Neural progenitor cell (in vitro differentiated cells): ENCODE measurements around the gene CNGA1. TPM values are rescaled to one million over a fixed set of nuclear protein-coding genes. Genes with fewer than 3 reads are reported as not detected.

Experiments
- DNase-seq: peaks from one replicate; pipeline ENCODE4 v3.0.0-alpha.2; 2016; ENCODE audit warnings: low spot score
- H2AFZ ChIP-seq: fragments of 200-600 bp; sonication (generic); replicated peaks from 2 replicates; pipeline ENCODE4 v1.6.1; 2016; ENCODE audit warnings: antibody characterized with exemption
- H3F3A ChIP-seq: fragments of 200-600 bp; sonication (generic); 2 replicates; pipeline ENCODE4 v1.6.1; 2016; ENCODE audit warnings: antibody characterized with exemption, low read depth
- H3K27ac ChIP-seq: fragments of 200-600 bp; sonication (generic); 2 replicates; pipeline ENCODE4 v1.5.1; 2016; ENCODE audit warnings: mild to moderate bottlenecking
- H3K27me3 ChIP-seq: fragments of 200-600 bp; sonication (generic); 2 replicates; pipeline ENCODE4 v1.6.1; 2016; ENCODE audit warnings: mild to moderate bottlenecking, moderate library complexity
- H3K36me3 ChIP-seq: fragments of 200-600 bp; sonication (generic); 2 replicates; pipeline ENCODE4 v1.5.1; 2016
- H3K4me1 ChIP-seq: fragments of 200-600 bp; sonication (generic); 2 replicates; pipeline ENCODE4 v1.6.1; 2016; ENCODE audit warnings: mixed run types
- H3K4me2 ChIP-seq: fragments of 200-600 bp; sonication (generic); 2 replicates; pipeline ENCODE4 v1.6.1; 2016
- H3K4me3 ChIP-seq: fragments of 200-600 bp; sonication (generic); 2 replicates; pipeline ENCODE4 v1.5.1; 2016
- H3K79me2 ChIP-seq: fragments of 200-600 bp; sonication (generic); 2 replicates; pipeline ENCODE4 v1.6.1; 2016; ENCODE audit warnings: low read depth
- H3K9ac ChIP-seq: fragments of 200-600 bp; sonication (generic); 2 replicates; pipeline ENCODE4 v1.6.1; 2016
- H3K9me3 ChIP-seq: fragments of 200-600 bp; sonication (generic); 2 replicates; pipeline ENCODE4 v1.5.1; 2016; ENCODE audit warnings: low read depth
- H4K20me1 ChIP-seq: fragments of 200-600 bp; sonication (generic); 2 replicates; pipeline ENCODE4 v1.6.1; 2016; ENCODE audit warnings: low read depth
- H3K27ac Mint-ChIP-seq: 3 replicates; pipeline ENCODE4 v1.8.0; 2021; ENCODE audit warnings: mixed read lengths
- H3K27me3 Mint-ChIP-seq: 2 replicates; pipeline ENCODE4 v1.8.0; 2022; ENCODE audit warnings: low read depth, mild to moderate bottlenecking, inconsistent platforms, moderate library complexity, mixed read lengths; ENCODE audit not compliant: insufficient read depth
- H3K36me3 Mint-ChIP-seq: 3 replicates; pipeline ENCODE4 v1.8.0; 2021; ENCODE audit warnings: mixed read lengths
- H3K4me1 Mint-ChIP-seq: 3 replicates; pipeline ENCODE4 v1.8.0; 2021; ENCODE audit warnings: mixed read lengths
- H3K4me3 Mint-ChIP-seq: 3 replicates; pipeline ENCODE4 v1.8.0; 2021; ENCODE audit warnings: mild to moderate bottlenecking, moderate library complexity, mixed read lengths
- H3K9me3 Mint-ChIP-seq: 3 replicates; pipeline ENCODE4 v1.8.0; 2020; ENCODE audit warnings: mixed read lengths
- CTCF ChIP-seq: fragments of 200-600 bp; sonication (generic); IDR thresholded peaks from 2 replicates; pipeline ENCODE4 v1.5.1; 2017; ENCODE audit warnings: antibody characterized with exemption, mild to moderate bottlenecking
- EZH2 ChIP-seq: fragments of 200-600 bp; sonication (generic); IDR thresholded peaks from 2 replicates; pipeline ENCODE4 v1.6.1; 2017; ENCODE audit warnings: antibody characterized with exemption, mild to moderate bottlenecking, moderate library complexity
- EZH2phosphoT487 ChIP-seq: fragments of 200-600 bp; sonication (generic); IDR thresholded peaks from 2 replicates; pipeline ENCODE4 v1.6.1; 2017; ENCODE audit warnings: antibody characterized with exemption
- total RNA-seq: library from RNA; depleted of rRNA; stranded (reverse); fragments of >200 nt; gene quantifications from 2 replicates; pipeline ENCODE4 v1.2.3, GENCODE V29; 2015; ENCODE audit warnings: low replicate concordance

Gene CNGA1
- total RNA-seq, 1 donor from 2014 or later = 0.37 TPM

- H3K9me3 Mint-ChIP-seq = no peaks in the 10 kb centered on the region
Measured at GRCh38 chr4:48027653-48028052, 11.2 kb upstream of the CNGA1 start.

GRCh38 chr4:48025005-48025404 lies 8.5 kb upstream of the CNGA1 start:
- H3K4me3 ChIP-seq = no peak overlapping the region
- no peak for DNase-seq
- H3K4me3 Mint-ChIP-seq = no peak overlapping the region
- H3K4me2 ChIP-seq = no peak overlapping the region
- no peaks in the 10 kb centered on the region for H3K79me2 ChIP-seq
- TF ChIP-seq EZH2phosphoT487 (no peak), EZH2 (no peak), CTCF (no peak)
- H3K27ac ChIP-seq = no peak overlapping the region
- no peaks in the 10 kb centered on the region for H3K36me3 ChIP-seq
- peaks cover 3% of the 10 kb centered on the region for H3K27me3 Mint-ChIP-seq
- H3K4me1 ChIP-seq = peaks cover 6% of the 10 kb centered on the region
- no peak overlapping the region for H3K27ac Mint-ChIP-seq
- H3K9me3 Mint-ChIP-seq = no peaks in the 10 kb centered on the region
- no peak overlapping the region for H2AFZ ChIP-seq
- no peaks in the 10 kb centered on the region for H3K9me3 ChIP-seq
- no peaks in the 10 kb centered on the region for H3K27me3 ChIP-seq
- peaks cover 1% of the 10 kb centered on the region for H3F3A ChIP-seq
- no peaks in the 10 kb centered on the region for H3K4me1 Mint-ChIP-seq
- H3K9ac ChIP-seq = no peak overlapping the region
- no peaks in the 10 kb centered on the region for H4K20me1 ChIP-seq
- no peaks in the 10 kb centered on the region for H3K36me3 Mint-ChIP-seq

More at GRCh38 chr4:48027653-48028052, 11.2 kb upstream of the CNGA1 start:
- Histone ChIP-seq H3K9me3 (no peaks in the 10 kb centered on the region), H2AFZ (no peak overlapping the region), H3K27me3 (no peaks in the 10 kb centered on the region), H3K36me3 (no peaks in the 10 kb centered on the region), H3K4me2 (no peak overlapping the region), H3K79me2 (no peaks in the 10 kb centered on the region), H4K20me1 (no peaks in the 10 kb centered on the region), H3K4me3 (no peak overlapping the region), H3K27ac (no peak overlapping the region), H3K9ac (no peak overlapping the region), H3F3A (peaks cover 15% of the 10 kb centered on the region), H3K4me1 (peaks cover 15% of the 10 kb centered on the region)
- H3K36me3 Mint-ChIP-seq = no peaks in the 10 kb centered on the region
- peaks cover 5% of the 10 kb centered on the region for H3K4me1 Mint-ChIP-seq
- no peak for DNase-seq
- H3K4me3 Mint-ChIP-seq = no peak overlapping the region
- TF ChIP-seq EZH2 (no peak), CTCF (no peak)
- H3K27me3 Mint-ChIP-seq = peaks cover 3% of the 10 kb centered on the region
- no peak overlapping the region for H3K27ac Mint-ChIP-seq

- no peaks in the 10 kb centered on the region for H3F3A ChIP-seq
- DNase-seq = no peak
- no peak for TF ChIP-seq EZH2
- no peak for TF ChIP-seq EZH2phosphoT487
- no peak for TF ChIP-seq CTCF
- no peak overlapping the region for H3K4me3 Mint-ChIP-seq
- no peaks in the 10 kb centered on the region for H3K9me3 Mint-ChIP-seq
- no peak overlapping the region for H3K9ac ChIP-seq
- H3K79me2 ChIP-seq = no peaks in the 10 kb centered on the region
- no peaks in the 10 kb centered on the region for H3K36me3 Mint-ChIP-seq
- no peaks in the 10 kb centered on the region for H3K27me3 ChIP-seq
- no peaks in the 10 kb centered on the region for H3K36me3 ChIP-seq
- no peaks in the 10 kb centered on the region for H3K9me3 ChIP-seq
- H4K20me1 ChIP-seq = no peaks in the 10 kb centered on the region
- H3K4me2 ChIP-seq = no peak overlapping the region
- H3K4me1 ChIP-seq = peaks cover under 1% of the 10 kb centered on the region
- no peaks in the 10 kb centered on the region for H3K4me1 Mint-ChIP-seq
- H3K27ac Mint-ChIP-seq = no peak overlapping the region
- H3K27ac ChIP-seq = no peak overlapping the region
- H2AFZ ChIP-seq = no peak overlapping the region
- H3K27me3 Mint-ChIP-seq = peaks cover 3% of the 10 kb centered on the region
- no peak overlapping the region for H3K4me3 ChIP-seq
Measured at GRCh38 chr4:48024522-48024921, 8.0 kb upstream of the CNGA1 start.
